ENCODE measurements around the gene GDPD4. TPM values are rescaled to one million over a fixed set of nuclear protein-coding genes. Genes with fewer than 3 reads are reported as not detected.

Gene GDPD4
- total RNA-seq, 1 donor from 2014 or later, result not detected

DNA sequence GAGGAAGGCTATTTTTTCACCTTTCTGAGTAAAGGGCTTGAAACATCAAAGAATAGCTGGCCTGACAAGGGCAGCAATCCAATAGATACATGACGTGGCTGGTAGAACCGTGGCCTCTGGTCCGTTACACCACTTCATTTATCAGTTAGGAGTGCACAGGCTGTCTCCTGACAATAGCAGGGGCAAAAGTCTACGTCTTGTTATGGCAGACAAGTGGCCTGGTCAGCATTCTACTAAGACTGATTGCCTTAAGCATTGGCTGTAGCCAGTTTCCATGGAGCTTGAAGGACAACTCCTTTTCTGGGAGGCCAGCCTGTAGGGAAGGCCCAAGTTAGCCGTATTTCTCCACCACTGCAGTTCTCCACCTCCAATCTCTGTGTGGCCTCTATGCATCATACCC, 9.2 kb upstream of the GDPD4 start:
- H3K36me3 Mint-ChIP-seq (ENCODE audit: low read depth), result no peaks in the 10 kb centered on the region
- TF ChIP-seq, protein P1, sequence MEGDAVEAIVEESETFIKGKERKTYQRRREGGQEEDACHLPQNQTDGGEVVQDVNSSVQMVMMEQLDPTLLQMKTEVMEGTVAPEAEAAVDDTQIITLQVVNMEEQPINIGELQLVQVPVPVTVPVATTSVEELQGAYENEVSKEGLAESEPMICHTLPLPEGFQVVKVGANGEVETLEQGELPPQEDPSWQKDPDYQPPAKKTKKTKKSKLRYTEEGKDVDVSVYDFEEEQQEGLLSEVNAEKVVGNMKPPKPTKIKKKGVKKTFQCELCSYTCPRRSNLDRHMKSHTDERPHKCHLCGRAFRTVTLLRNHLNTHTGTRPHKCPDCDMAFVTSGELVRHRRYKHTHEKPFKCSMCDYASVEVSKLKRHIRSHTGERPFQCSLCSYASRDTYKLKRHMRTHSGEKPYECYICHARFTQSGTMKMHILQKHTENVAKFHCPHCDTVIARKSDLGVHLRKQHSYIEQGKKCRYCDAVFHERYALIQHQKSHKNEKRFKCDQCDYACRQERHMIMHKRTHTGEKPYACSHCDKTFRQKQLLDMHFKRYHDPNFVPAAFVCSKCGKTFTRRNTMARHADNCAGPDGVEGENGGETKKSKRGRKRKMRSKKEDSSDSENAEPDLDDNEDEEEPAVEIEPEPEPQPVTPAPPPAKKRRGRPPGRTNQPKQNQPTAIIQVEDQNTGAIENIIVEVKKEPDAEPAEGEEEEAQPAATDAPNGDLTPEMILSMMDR (IDR thresholded peaks at IDR 0.05), result no peak
- DNase-seq (ENCODE audit: low spot score), result no peak
- H3K9me3 Mint-ChIP-seq (ENCODE audit: low read depth), result no peaks in the 10 kb centered on the region
- no peaks in the 10 kb centered on the region for H3K4me1 Mint-ChIP-seq (ENCODE audit: low read depth)
- no peak overlapping the region for H3K4me3 Mint-ChIP-seq (ENCODE audit: unreplicated experiment)
- no peak overlapping the region for H3K27ac Mint-ChIP-seq (ENCODE audit: unreplicated experiment)
- no peaks in the 10 kb centered on the region for H3K27me3 Mint-ChIP-seq (ENCODE audit: low read depth)

DNA sequence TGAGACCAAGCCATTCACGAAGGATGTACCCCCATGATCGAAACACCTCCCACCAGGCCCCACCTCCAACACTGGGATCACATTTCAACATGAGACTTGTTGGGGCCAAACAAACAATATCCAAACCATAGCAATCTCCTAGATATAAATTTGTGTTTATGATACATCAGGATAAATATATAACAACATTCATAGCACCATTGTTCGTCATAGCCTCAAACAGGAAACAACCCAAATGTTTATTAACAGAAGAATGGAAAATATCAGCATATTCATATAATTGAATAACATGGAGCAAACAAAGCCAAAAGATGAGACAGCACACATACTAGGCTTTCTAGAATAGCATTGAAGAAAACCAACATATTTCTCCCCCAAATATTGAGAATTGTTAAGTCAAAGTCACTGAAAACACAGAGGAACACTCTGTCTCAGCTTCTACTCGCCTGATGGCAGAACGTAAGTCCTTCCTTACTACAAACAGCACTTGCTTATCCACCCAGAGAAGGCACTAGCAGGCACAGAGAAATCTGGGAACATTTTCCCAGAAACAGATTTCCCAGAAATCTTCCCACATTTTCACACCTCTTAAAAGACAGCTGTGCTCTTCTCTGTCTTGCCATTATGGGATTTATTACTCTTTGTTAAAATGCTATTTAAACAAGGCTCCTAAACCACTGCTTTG, 8.1 kb upstream of the GDPD4 start:
- Mint-ChIP-seq H3K9me3 (ENCODE audit: low read depth) (no peaks in the 10 kb centered on the region), H3K4me1 (ENCODE audit: low read depth) (no peaks in the 10 kb centered on the region), H3K27ac (ENCODE audit: unreplicated experiment) (no peak overlapping the region), H3K36me3 (ENCODE audit: low read depth) (no peaks in the 10 kb centered on the region), H3K4me3 (ENCODE audit: unreplicated experiment) (no peak overlapping the region), H3K27me3 (ENCODE audit: low read depth) (no peaks in the 10 kb centered on the region)
- TF ChIP-seq, protein P1 (IDR thresholded peaks at IDR 0.05), result no peak
- DNase-seq (ENCODE audit: low spot score), result no peak

DNA sequence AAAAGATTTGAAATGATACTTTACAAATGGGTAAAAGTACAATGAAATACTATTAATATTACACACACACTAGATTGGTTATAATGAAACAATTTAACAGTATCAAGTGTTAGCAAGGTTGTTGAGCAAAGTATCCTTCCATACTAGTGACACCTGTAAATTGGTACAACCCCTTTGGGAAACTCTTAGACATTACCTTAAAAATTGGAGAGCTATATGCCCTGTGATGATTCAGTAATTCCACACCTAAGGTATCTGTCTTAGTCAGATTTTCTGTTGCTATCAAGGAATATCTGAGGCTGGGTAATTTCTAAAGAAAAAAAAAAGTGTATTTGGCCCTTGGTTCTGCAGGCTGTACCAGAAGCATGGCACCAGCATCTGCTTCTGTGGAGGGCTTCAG, 7.4 kb upstream of the GDPD4 start:
- H3K36me3 Mint-ChIP-seq (ENCODE audit: low read depth), result no peaks in the 10 kb centered on the region
- no peak overlapping the region for H3K27ac Mint-ChIP-seq (ENCODE audit: unreplicated experiment)
- DNase-seq (ENCODE audit: low spot score), result no peak
- H3K4me1 Mint-ChIP-seq (ENCODE audit: low read depth), result no peaks in the 10 kb centered on the region
- H3K27me3 Mint-ChIP-seq (ENCODE audit: low read depth), result no peaks in the 10 kb centered on the region
- H3K9me3 Mint-ChIP-seq (ENCODE audit: low read depth), result no peaks in the 10 kb centered on the region
- TF ChIP-seq, protein P1 (IDR thresholded peaks at IDR 0.05), result no peak
- no peak overlapping the region for H3K4me3 Mint-ChIP-seq (ENCODE audit: unreplicated experiment)

DNA sequence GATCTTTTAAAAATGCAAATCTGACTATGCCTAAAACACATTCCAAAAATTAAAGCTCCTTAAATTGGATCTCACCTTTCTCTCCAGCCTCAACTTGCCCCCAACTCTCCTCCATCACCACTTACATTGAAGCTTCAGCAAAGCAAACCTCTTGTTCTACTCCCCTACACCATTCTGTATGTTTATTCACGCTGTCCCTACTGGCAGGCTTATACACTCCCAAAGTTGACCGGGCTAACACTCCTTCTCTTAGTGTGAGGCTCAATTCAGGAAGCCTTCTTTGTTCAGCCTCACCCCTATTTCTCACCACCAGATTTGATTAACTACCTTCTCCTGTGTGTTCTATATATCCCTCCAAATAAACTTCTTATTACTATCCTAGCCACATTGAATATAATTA, 1.8 kb upstream of the GDPD4 start:
- H3K27ac Mint-ChIP-seq (ENCODE audit: unreplicated experiment), result no peak overlapping the region
- no peaks in the 10 kb centered on the region for H3K36me3 Mint-ChIP-seq (ENCODE audit: low read depth)
- DNase-seq (ENCODE audit: low spot score), result no peak
- H3K4me1 Mint-ChIP-seq (ENCODE audit: low read depth), result no peaks in the 10 kb centered on the region
- no peaks in the 10 kb centered on the region for H3K9me3 Mint-ChIP-seq (ENCODE audit: low read depth)
- H3K27me3 Mint-ChIP-seq (ENCODE audit: low read depth), result no peaks in the 10 kb centered on the region
- TF ChIP-seq, protein P1 (IDR thresholded peaks at IDR 0.05), result no peak
- no peak overlapping the region for H3K4me3 Mint-ChIP-seq (ENCODE audit: unreplicated experiment)

DNA sequence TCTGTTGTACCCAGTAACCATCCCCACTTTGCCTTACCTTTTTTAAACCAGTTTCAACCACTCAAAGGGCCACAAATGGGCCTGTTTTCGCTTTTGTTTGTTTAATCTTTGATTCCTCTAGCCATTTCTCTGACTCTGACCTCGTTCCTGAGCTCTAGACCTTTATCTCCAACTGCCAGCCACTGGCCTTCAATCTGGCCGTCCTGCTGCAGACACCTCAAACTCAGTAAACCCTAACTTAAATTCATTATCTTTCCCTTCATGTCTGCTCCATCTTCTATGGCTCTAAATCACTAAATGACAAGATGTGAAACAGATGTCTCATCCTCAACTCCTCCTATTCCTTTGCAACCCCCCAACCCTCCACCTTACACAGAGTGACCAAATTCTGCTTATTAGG, 1.3 kb upstream of the GDPD4 start:
- no peaks in the 10 kb centered on the region for H3K4me1 Mint-ChIP-seq (ENCODE audit: low read depth)
- H3K4me3 Mint-ChIP-seq (ENCODE audit: unreplicated experiment), result no peak overlapping the region
- no peak for DNase-seq (ENCODE audit: low spot score)
- H3K27me3 Mint-ChIP-seq (ENCODE audit: low read depth), result no peaks in the 10 kb centered on the region
- H3K27ac Mint-ChIP-seq (ENCODE audit: unreplicated experiment), result no peak overlapping the region
- no peaks in the 10 kb centered on the region for H3K36me3 Mint-ChIP-seq (ENCODE audit: low read depth)
- no peaks in the 10 kb centered on the region for H3K9me3 Mint-ChIP-seq (ENCODE audit: low read depth)
- TF ChIP-seq, protein P1 (IDR thresholded peaks at IDR 0.05), result no peak
